ENCODE results near the gene ANKMY1.

ANKMY1 gene

DNA sequence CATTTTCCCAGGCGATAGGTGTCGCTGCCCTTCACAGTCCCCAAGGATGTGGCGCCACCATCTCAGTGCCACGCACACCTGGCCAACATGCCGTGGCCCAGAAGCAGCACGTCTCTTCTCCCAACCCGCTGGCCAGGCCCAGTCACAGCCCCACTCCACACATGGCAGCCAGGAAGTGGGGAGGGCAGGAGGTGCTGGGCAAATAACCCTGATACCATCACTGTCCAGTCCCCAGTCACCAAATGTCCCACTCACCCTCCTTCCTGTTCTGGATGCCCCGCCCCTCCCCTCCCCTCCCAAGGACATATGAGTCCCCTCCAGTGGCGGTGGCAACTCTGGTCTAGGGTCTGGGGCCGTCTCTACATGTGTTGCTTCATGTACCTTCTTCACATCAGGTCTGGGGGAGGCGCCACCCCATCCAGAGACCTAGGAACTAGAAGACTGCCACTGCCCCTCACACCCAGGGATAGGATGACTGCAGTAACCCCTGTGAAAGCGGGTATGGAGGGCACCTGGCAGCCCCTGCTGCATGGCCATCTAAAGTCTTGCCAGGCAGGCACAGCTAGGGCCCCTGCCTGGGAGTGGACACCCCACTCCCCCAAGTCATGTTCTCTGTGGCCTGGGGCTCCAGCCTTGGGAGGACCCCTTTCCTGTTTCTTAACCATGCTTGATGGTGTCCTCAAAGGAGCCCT lies 21.4 kb upstream of the ANKMY1 start:
- no peak for DNase-seq (ENCODE audit: low spot score in 2 of 2)
- peaks cover 14% of the 10 kb centered on the region for H3K36me3 ChIP-seq (replicated peaks)
- in situ Hi-C loops (cut with MboI; ENCODE audit: low sequenced_read_pairs): no loop called here
- no peak overlapping the region for H3K4me3 ChIP-seq
- H3K27me3 ChIP-seq (ENCODE audit: low read depth): no peaks in the 10 kb centered on the region
- H3K9me3 ChIP-seq: no peaks in the 10 kb centered on the region
- H3K4me1 ChIP-seq: peaks cover 11% of the 10 kb centered on the region

DNA sequence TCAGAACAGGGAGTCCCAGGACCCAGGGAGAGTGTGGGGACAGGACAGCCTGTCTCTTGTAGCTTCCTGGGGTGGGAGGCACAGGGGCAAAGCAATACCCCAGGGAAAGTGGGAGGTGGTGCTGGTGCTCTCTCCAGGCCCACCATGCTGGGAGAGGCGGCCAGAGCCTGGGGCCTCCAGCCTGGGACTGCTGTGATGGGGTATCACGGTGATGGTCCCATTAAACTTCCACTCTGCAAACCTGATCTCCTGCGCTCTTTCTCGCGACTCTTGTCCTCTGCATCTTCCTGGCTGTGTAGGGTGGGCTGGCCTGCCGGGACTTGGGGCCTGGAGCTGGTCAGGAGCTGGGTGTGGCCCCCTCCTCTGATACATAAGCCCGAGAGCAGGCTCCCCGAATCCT lies 20.7 kb upstream of the ANKMY1 start:
- in situ Hi-C loops (cut with MboI; ENCODE audit: low sequenced_read_pairs): no loop called here
- Histone ChIP-seq H3K9me3 (no peaks in the 10 kb centered on the region), H3K4me1 (peaks cover 11% of the 10 kb centered on the region), H3K4me3 (no peak overlapping the region), H3K36me3 (replicated peaks) (peaks cover 14% of the 10 kb centered on the region), H3K27me3 (ENCODE audit: low read depth) (no peaks in the 10 kb centered on the region)
- DNase-seq (ENCODE audit: low spot score in 2 of 2): no peak

DNA sequence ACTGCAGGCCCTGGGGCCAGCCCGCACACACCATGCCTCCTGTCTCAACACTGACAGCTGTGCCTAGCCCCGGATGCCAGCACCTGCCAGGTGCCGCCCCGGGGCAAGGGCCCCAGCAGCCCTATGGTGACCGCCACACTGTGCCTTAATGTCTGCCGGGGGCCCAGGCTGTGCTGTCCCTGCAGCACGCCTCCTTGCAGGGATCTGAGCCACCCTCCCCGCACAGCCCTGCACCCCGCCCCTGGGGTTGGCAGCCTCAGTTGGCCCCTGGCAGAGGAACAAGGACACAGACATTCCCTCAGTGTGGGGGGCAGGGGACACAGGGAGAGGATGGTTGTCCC lies 20.3 kb upstream of the ANKMY1 start:
- no peak overlapping the region for H3K4me3 ChIP-seq
- in situ Hi-C loops (cut with MboI; ENCODE audit: low sequenced_read_pairs): no loop called here
- H3K27me3 ChIP-seq (ENCODE audit: low read depth): no peaks in the 10 kb centered on the region
- peaks cover 10% of the 10 kb centered on the region for H3K4me1 ChIP-seq
- H3K9me3 ChIP-seq: no peaks in the 10 kb centered on the region
- peaks cover 14% of the 10 kb centered on the region for H3K36me3 ChIP-seq (replicated peaks)
- no peak for DNase-seq (ENCODE audit: low spot score in 2 of 2)

DNA sequence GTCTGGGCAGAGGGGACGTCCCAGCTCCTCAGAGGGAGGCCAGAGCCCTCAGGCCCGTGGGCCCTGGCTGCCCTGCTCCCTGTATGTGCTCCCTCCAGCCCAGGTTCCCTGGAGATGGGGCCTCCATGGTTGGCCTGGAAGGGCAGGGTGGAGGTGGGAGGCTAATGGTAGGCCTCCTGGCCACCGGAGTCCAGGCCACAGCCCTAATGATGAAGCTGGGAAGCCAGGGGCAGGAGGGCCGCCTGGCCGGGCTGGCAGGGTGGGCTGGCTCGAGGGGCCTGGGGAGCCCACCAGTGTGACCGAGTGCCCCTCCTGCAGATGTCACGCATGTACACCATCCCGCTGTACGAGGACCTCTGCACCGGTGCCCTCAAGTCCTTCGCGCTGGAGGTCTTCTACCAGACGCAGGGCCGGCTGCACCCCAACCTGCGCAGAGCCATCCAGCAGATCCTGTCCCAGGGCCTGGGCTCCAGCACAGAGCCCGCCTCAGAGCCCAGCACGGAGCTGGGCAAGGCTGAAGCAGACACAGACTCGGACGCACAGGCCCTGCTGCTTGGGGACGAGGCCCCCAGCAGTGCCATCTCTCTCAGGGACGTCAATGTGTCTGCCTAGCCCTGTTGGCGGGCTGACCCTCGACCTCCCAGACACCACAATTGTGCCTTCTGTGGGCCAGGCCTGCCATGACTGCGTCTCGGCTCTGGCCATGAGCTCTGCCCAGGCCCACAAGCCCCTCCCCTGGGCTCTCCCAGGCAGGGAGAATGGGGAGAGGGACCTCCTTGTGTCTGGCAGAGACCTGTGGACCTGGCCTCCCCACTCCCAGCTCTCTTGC lies 19.7 kb upstream of the ANKMY1 start:
- H3K27me3 ChIP-seq (ENCODE audit: low read depth): no peaks in the 10 kb centered on the region
- no peaks in the 10 kb centered on the region for H3K9me3 ChIP-seq
- in situ Hi-C loops (cut with MboI; ENCODE audit: low sequenced_read_pairs): no loop called here
- peaks cover 14% of the 10 kb centered on the region for H3K36me3 ChIP-seq (replicated peaks)
- H3K4me1 ChIP-seq: peaks cover 4% of the 10 kb centered on the region
- no peak for DNase-seq (ENCODE audit: low spot score in 2 of 2)
- H3K4me3 ChIP-seq: no peak overlapping the region

DNA sequence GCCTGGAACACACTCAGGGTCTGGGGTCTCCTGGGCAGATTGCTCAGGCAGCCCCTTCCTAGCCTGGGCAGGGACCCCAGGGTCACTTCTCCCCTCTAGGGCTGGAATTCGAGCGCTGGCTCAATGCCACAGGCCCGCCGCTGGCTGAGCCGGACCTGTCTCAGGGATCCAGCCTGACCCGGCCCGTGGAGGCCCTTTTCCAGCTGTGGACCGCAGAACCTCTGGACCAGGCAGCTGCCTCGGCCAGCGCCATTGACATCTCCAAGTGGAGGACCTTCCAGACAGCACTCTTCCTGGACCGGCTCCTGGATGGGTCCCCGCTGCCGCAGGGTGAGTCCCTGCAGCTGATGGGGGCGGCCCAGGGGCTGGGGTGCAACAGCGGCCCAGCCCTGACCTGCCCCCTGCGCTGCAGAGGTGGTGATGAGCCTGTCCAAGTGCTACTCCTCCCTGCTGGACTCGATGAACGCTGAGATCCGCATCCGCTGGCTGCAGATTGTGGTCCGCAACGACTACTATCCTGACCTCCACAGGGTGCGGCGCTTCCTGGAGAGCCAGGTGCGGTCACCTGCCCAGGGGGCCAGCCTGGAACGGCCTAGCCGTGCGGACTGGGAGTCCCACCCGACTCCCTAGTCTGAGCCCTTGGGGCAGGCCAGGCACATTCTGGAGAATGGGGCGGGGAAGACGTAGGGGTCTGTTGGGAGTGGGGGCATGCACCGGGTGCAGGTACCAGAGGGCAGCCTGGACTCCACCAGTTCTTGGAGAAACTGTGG lies 18.8 kb upstream of the ANKMY1 start:
- H3K36me3 ChIP-seq (replicated peaks): peaks cover 14% of the 10 kb centered on the region
- in situ Hi-C loops (cut with MboI; ENCODE audit: low sequenced_read_pairs): no loop called here
- H3K9me3 ChIP-seq: no peaks in the 10 kb centered on the region
- no peaks in the 10 kb centered on the region for H3K4me1 ChIP-seq
- H3K4me3 ChIP-seq: no peak overlapping the region
- no peaks in the 10 kb centered on the region for H3K27me3 ChIP-seq (ENCODE audit: low read depth)
- DNase-seq (ENCODE audit: low spot score in 2 of 2): no peak

DNA sequence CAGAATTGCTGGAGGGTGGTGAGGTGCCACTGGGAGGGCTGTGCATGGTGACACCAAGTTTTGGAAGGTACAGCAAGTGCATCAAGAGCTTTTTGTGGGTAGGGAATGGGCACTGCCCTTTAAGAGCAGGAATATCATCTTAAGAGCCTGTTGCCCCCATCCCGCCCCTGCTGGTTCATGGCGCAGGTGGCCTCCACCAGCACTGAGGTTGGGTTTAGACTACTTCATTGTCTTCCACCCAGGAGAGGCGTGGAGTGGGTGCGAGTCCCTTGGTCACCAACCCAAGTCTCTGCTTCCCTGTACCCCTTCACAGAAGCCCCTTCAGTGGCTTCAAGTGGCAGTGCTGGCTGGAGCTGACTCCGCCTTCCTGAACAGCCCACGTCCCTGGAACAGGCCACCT lies 18.2 kb upstream of the ANKMY1 start:
- Histone ChIP-seq H3K9me3 (no peaks in the 10 kb centered on the region), H3K4me3 (no peak overlapping the region), H3K36me3 (replicated peaks) (peaks cover 14% of the 10 kb centered on the region), H3K4me1 (no peaks in the 10 kb centered on the region), H3K27me3 (ENCODE audit: low read depth) (no peaks in the 10 kb centered on the region)
- no peak for DNase-seq (ENCODE audit: low spot score in 2 of 2)
- in situ Hi-C loops (cut with MboI; ENCODE audit: low sequenced_read_pairs): no loop called here

DNA sequence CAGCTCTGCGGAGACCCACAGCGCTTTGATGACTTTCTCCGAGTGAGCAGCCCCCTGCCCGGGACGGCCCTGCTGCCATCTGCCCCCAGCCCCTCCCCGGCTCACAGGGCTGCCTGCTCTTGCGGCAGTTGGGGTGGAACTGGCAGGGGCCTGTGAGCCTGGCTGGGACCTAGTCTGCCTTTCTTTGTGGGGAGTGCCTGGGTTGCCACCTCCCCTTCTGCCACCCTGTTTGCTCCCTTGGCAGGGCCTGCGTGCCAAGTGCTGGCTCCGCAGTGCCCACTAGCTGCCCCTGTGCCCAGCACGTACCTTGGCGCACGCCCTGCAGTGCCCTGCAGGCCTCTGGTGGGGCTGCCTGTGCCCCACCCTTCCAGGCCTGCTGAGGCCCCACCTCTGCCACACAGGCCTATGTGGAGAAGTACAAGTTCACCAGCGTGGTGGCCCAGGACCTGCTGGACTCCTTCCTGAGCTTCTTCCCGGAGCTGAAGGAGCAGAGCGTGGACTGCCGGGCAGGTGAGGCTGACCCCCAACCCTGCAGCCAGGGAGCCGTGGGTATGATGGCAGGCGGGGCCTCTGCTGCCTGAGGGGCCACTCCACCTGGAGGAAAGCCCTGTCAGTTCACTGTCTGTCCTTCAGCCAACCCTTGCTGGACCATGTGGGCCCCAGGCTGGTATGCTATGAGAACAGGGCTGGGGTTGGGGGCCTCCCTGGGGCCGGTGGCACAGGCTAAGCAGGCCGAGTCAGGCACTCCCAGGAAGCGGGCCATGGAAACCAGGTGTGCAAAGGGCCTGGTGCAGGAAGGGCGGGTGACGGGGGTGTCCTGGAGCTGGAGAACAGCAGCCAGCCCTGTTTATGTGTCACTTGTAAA lies 17.5 kb upstream of the ANKMY1 start:
- no peaks in the 10 kb centered on the region for H3K27me3 ChIP-seq (ENCODE audit: low read depth)
- in situ Hi-C loops (cut with MboI; ENCODE audit: low sequenced_read_pairs): no loop called here
- H3K4me3 ChIP-seq: no peak overlapping the region
- no peak for DNase-seq (ENCODE audit: low spot score in 2 of 2)
- no peaks in the 10 kb centered on the region for H3K4me1 ChIP-seq
- H3K36me3 ChIP-seq (replicated peaks): peaks cover 14% of the 10 kb centered on the region
- no peaks in the 10 kb centered on the region for H3K9me3 ChIP-seq

DNA sequence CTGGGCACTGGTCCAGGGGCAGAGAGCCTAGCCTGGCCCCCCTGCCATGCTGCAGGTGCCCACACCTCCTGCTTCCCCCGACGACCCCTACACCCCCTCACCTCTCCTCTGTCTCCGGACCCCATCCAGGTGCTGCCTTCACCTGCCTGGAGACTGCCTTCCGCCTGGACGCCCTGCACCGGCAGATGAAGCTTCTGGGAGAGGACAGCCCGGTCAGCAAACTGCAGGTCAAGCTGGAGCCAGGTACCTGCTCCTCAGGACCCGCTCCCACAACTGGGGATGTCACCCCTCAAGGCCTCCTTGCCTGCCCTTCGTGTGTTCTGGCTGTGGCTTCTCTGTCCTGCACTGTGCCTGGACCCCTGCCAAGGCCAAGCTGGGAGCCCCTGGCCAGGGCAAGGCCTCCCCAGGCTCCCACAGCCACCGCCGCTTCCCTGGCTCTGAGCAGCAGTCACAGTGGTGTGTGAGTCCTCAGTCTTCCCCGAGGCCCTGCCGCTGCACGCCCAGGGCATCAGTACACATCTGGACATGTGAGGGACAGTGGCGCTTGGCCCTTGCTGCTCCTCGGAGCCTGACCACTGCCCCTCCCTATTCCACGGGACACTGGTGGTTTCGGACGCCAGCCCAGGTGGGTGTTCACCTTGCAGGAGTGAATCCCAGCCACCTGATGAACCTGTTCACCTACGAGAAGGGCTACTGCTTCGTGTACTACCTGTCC lies 16.8 kb upstream of the ANKMY1 start:
- no peak for DNase-seq (ENCODE audit: low spot score in 2 of 2)
- Histone ChIP-seq H3K27me3 (ENCODE audit: low read depth) (no peaks in the 10 kb centered on the region), H3K9me3 (no peaks in the 10 kb centered on the region), H3K4me3 (no peak overlapping the region), H3K36me3 (replicated peaks) (peaks cover 14% of the 10 kb centered on the region), H3K4me1 (no peaks in the 10 kb centered on the region; the same call in 1 of the 2 replicates)
- in situ Hi-C loops (cut with MboI; ENCODE audit: low sequenced_read_pairs): no loop called here

DNA sequence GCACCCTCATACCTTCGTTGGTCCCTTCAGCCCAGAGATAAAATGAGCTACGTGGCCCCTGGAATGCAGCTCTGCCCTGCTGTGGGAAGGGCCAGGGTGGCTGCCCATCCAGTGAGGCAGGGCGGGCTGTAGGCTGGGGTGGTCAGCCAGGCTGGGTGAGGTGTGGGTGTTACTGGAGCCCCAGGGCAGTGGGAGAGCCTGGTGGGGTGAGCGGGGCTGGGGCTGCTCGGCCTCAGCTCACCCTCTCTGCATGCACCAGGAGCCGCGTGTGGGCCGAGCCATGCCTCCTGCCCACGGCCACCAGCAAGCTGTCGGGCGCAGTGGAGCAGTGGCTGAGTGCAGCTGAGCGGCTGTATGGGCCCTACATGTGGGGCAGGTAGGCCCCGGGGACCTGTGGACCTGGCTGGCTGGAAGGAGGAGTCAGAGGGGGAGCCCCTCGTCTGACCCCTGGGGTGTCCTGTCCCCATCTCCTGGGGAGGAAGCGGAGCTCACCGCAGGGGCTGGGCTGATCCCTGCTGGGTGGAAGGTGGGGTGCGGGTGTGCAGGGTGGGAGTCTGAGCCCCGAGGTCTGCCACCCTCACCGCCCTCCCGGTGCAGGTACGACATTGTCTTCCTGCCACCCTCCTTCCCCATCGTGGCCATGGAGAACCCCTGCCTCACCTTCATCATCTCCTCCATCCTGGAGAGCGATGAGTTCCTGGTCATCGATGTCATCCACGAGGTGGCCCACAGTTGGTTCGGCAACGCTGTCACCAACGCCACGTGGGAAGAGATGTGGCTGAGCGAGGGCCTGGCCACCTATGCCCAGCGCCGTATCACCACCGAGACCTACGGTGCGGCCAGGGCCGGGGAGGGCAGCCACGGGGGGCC lies 16.0 kb upstream of the ANKMY1 start:
- Histone ChIP-seq H3K4me3 (no peak overlapping the region), H3K4me1 (no peaks in the 10 kb centered on the region; the same call in 1 of the 2 replicates), H3K9me3 (no peaks in the 10 kb centered on the region), H3K36me3 (replicated peaks) (peaks cover 14% of the 10 kb centered on the region), H3K27me3 (ENCODE audit: low read depth) (no peaks in the 10 kb centered on the region)
- DNase-seq (ENCODE audit: low spot score in 2 of 2): no peak
- in situ Hi-C loops (cut with MboI; ENCODE audit: low sequenced_read_pairs): no loop called here

DNA sequence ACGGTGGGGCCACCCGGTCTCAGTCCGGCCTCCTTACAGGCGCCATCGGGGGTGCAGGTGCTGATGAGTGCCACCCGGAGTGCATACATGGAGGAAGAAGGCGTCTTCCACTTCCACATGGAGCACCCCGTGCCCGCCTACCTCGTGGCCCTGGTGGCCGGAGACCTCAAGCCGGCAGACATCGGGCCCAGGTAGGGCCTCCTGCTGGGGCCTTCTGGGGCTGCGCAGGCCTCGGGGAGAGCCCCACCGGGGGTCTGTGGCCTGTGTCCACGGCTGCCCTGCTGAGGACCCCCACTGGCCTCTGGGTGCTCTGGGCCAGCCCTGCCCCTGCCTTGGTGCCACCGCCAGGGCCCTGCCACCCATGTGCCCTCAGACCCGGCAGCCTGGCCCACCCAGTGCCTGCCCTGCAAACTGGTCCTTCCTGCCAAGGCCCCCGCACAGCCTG lies 15.3 kb upstream of the ANKMY1 start:
- no peak overlapping the region for H3K4me3 ChIP-seq
- no peak for DNase-seq (ENCODE audit: low spot score in 2 of 2)
- peaks cover 13% of the 10 kb centered on the region for H3K36me3 ChIP-seq (replicated peaks)
- H3K9me3 ChIP-seq: no peaks in the 10 kb centered on the region
- in situ Hi-C loops (cut with MboI; ENCODE audit: low sequenced_read_pairs): no loop called here
- no peaks in the 10 kb centered on the region for H3K27me3 ChIP-seq (ENCODE audit: low read depth)
- no peaks in the 10 kb centered on the region; the same call in 1 of the 2 replicates for H3K4me1 ChIP-seq

DNA sequence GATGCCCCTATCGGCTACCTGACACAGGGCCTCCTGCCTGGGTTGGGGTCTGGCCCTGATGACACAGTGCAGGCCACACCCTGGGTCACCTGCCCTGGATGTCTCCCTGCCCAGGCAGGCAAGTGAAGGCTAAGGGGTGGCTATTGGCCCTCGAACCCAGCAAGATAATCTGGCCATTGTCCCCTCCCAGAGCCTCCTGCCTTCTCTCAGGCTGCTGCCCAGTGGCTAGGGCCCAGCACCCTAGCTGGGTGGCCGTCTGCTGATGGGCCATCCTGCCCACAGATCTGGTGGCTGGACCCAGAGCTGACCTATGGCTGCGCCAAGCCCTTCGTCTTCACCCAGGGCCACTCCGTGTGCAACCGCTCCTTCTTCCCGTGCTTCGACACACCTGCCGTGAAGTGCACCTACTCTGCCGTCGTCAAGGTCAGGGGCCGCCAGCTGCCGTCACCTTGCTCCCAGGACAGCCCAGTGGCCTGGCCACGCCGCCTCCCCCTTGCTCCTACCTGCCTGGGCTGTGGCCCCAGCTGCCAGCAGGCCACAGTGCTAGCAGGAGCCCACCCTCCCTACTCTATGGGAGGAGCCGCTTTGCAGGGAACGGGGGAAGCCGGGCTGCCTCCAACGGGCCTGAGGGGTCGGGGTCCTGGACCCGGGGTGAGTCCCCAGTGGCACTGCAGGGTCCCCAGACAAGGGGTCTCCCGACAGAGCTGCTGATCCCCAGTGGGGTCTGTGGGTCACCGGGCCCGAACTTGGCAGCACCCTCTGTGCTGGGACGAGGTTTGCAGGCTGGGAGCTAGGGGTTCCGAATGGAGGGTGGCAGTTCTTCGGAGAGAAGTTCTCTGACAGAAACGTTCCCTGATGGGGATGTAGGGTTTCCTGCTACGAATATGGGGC lies 14.6 kb upstream of the ANKMY1 start:
- Histone ChIP-seq H3K4me1 (peaks cover 5% of the 10 kb centered on the region), H3K36me3 (replicated peaks) (peaks cover 7% of the 10 kb centered on the region; the same call in 1 of the 2 replicates), H3K4me3 (no peak overlapping the region), H3K9me3 (no peaks in the 10 kb centered on the region), H3K27me3 (ENCODE audit: low read depth) (no peaks in the 10 kb centered on the region)
- in situ Hi-C loops (cut with MboI; ENCODE audit: low sequenced_read_pairs): no loop called here
- DNase-seq (ENCODE audit: low spot score in 2 of 2): no peak

Measured in HAP-1 (cell line).